ENCODE results near the gene CDKL1. TPM values are rescaled to one million over a fixed set of nuclear protein-coding genes. Genes with fewer than 3 reads are reported as not detected.

The CDKL1 gene
- total RNA-seq, 1 experiment from 2014 or later: 14.4 TPM

DNA sequence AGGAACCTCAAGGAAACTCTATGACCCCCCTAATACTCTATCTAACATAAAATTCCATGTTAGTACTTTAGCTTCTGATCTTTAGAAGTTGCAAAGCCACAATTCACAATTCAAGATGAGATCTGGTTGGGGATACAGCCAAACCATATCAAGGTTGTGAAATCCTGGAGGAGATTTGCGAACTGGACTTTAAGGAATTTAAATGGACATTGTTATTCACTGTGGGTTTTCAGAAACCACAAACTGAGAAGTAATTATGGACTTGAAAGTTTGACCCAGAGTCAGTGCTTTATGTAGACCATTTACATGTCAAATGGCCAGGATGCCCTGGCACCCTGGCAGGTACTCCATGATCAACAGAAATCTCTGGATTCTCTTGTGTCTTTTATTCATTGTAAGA, 14.2 kb upstream of the CDKL1 start:
- H3K4me1 ChIP-seq (ENCODE audit: insufficient read depth, low read length): no peaks in the 10 kb centered on the region
- intact Hi-C loops (cut with micrococcal nuclease): no loop called here
- BruUV-seq (replicated peaks): no TSS peak
- H3K9me2 ChIP-seq (replicated peaks; ENCODE audit: low read length): no peaks in the 10 kb centered on the region
- H3K4me3 ChIP-seq (ENCODE audit: low read length): no peak overlapping the region
- ChIA-PET CTCF (no interaction called here), POLR2A (ENCODE audit: unreplicated experiment) (no interaction called here)
- ATAC-seq: no peak
- TF ChIP-seq, protein P1, sequence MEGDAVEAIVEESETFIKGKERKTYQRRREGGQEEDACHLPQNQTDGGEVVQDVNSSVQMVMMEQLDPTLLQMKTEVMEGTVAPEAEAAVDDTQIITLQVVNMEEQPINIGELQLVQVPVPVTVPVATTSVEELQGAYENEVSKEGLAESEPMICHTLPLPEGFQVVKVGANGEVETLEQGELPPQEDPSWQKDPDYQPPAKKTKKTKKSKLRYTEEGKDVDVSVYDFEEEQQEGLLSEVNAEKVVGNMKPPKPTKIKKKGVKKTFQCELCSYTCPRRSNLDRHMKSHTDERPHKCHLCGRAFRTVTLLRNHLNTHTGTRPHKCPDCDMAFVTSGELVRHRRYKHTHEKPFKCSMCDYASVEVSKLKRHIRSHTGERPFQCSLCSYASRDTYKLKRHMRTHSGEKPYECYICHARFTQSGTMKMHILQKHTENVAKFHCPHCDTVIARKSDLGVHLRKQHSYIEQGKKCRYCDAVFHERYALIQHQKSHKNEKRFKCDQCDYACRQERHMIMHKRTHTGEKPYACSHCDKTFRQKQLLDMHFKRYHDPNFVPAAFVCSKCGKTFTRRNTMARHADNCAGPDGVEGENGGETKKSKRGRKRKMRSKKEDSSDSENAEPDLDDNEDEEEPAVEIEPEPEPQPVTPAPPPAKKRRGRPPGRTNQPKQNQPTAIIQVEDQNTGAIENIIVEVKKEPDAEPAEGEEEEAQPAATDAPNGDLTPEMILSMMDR (conservative IDR thresholded peaks at IDR 0.05; ENCODE audit: low read depth, low read length): no peak
- TF ChIP-seq EZH2 (IDR thresholded peaks at IDR 0.05; ENCODE audit: low read length, unreplicated experiment) (no peak), EZH2phosphoT487 (IDR thresholded peaks at IDR 0.05; ENCODE audit: borderline replicate concordance, low read length) (no peak)
- no peak overlapping the region for H3K27ac ChIP-seq (ENCODE audit: low read length)
- no peak overlapping the region for H3K9ac ChIP-seq (ENCODE audit: low read length)
- no peaks in the 10 kb centered on the region; the same call in 1 of the 2 replicates for H3K36me3 ChIP-seq (ENCODE audit: low read depth, low read length)
- DNase-seq: peak; percentile 26
- H4K20me1 ChIP-seq (ENCODE audit: low read length): no peaks in the 10 kb centered on the region
- no peaks in the 10 kb centered on the region for H3K27me3 ChIP-seq (ENCODE audit: low read length)
- no peaks in the 10 kb centered on the region for H3K9me3 ChIP-seq (ENCODE audit: low read length)
- H3F3A ChIP-seq (ENCODE audit: low read length, unreplicated experiment): no peaks in the 10 kb centered on the region
- H2AFZ ChIP-seq (ENCODE audit: low read length): no peak overlapping the region
- H3K79me2 ChIP-seq (ENCODE audit: low read length): no peaks in the 10 kb centered on the region
- H3K4me2 ChIP-seq (ENCODE audit: low read length): no peak overlapping the region

DNA sequence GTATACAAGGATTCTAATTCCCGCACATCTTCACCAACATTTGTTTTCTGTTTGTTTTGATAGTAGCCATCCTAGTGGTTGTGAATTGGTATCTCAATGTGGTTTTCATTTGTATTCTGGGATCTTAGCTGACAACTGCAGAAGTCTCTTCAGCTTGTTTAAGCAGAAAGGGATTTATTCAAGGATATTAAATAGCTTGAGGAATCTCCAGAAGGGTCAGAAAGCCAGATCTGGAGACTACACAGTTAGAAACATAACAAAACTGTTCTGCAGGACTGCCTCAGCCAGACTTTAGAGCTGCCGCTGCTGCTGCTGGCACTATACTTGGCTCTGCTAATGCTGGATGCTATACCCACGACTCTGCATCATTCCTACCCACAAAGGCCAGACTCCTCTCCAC, 13.4 kb upstream of the CDKL1 start:
- POLR2A ChIA-PET (ENCODE audit: unreplicated experiment): no interaction called here
- CTCF ChIA-PET: no interaction called here
- H3K9ac ChIP-seq (ENCODE audit: low read length): no peak overlapping the region
- DNase-seq: no peak
- no peak overlapping the region for H3K27ac ChIP-seq (ENCODE audit: low read length)
- no peaks in the 10 kb centered on the region for H3K4me1 ChIP-seq (ENCODE audit: insufficient read depth, low read length)
- H3F3A ChIP-seq (ENCODE audit: low read length, unreplicated experiment): no peaks in the 10 kb centered on the region
- intact Hi-C loops (cut with micrococcal nuclease): no loop called here
- BruUV-seq (replicated peaks): no TSS peak
- no peak for ATAC-seq
- no peaks in the 10 kb centered on the region for H3K9me2 ChIP-seq (replicated peaks; ENCODE audit: low read length)
- H4K20me1 ChIP-seq (ENCODE audit: low read length): no peaks in the 10 kb centered on the region
- H3K4me2 ChIP-seq (ENCODE audit: low read length): no peak overlapping the region
- H3K36me3 ChIP-seq (ENCODE audit: low read depth, low read length): no peaks in the 10 kb centered on the region
- no peak overlapping the region for H3K4me3 ChIP-seq (ENCODE audit: low read length)
- no peaks in the 10 kb centered on the region for H3K9me3 ChIP-seq (ENCODE audit: low read length)
- H3K27me3 ChIP-seq (ENCODE audit: low read length): no peaks in the 10 kb centered on the region
- H2AFZ ChIP-seq (ENCODE audit: low read length): no peak overlapping the region
- no peaks in the 10 kb centered on the region for H3K79me2 ChIP-seq (ENCODE audit: low read length)
- no peak for TF ChIP-seq EZH2phosphoT487 (IDR thresholded peaks at IDR 0.05; ENCODE audit: borderline replicate concordance, low read length)
- TF ChIP-seq, protein P1 (conservative IDR thresholded peaks at IDR 0.05; ENCODE audit: low read depth, low read length): no peak
- TF ChIP-seq EZH2 (IDR thresholded peaks at IDR 0.05; ENCODE audit: low read length, unreplicated experiment): no peak

DNA sequence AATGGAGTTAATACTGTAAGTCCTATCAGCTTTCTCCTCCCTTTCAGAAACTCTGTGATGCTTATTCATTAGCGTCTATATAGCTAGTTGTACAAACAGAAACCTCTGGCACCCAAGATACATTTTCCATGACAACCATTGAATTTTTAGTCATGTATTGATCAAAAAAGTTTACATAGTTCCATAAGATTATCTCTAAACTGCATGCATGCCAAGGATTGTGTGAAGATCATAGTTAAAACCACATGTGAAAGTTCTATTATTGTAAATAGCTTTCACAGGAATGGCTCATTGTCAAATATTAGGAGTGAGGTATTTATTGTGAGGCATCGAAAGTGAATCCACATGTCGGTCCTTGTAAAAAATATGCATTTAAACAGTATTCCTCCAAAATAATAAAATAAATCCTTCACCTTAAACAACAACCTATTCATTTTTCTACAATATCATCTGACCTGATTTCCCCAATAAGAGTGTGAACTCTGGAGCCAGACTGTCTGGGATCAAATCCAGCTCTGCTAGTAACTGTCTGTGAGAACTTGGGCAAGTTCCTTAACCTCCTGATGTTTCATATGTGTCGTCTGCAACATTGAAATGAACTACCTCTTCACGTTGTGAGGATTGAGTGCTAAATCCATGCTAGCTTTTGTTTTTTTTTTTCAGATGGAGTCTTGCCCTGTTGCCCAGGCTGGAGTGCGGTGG, 10.6 kb upstream of the CDKL1 start:
- Histone ChIP-seq H3K9me2 (replicated peaks; ENCODE audit: low read length) (no peaks in the 10 kb centered on the region), H3K4me2 (ENCODE audit: low read length) (no peak overlapping the region), H3F3A (ENCODE audit: low read length, unreplicated experiment) (no peaks in the 10 kb centered on the region), H2AFZ (ENCODE audit: low read length) (no peak overlapping the region), H3K9me3 (ENCODE audit: low read length) (no peaks in the 10 kb centered on the region), H3K4me1 (ENCODE audit: insufficient read depth, low read length) (0 out of 2 replicates have a peak, but pooled peaks cover 5% of the 10 kb centered on the region), H3K27me3 (ENCODE audit: low read length) (no peaks in the 10 kb centered on the region), H4K20me1 (ENCODE audit: low read length) (no peaks in the 10 kb centered on the region), H3K36me3 (ENCODE audit: low read depth, low read length) (no peaks in the 10 kb centered on the region), H3K4me3 (ENCODE audit: low read length) (no peak overlapping the region), H3K27ac (ENCODE audit: low read length) (no peak overlapping the region), H3K79me2 (ENCODE audit: low read length) (no peaks in the 10 kb centered on the region), H3K9ac (ENCODE audit: low read length) (no peak overlapping the region)
- intact Hi-C loops (cut with micrococcal nuclease): no loop called here
- POLR2A ChIA-PET (ENCODE audit: unreplicated experiment): interaction anchor here (0.5 kb wide), 1 partner anchor 95 kb away, joined by 5 read pairs; the partner anchor contains the start of genes DMAC2L and L2HGDH
- CTCF ChIA-PET: no interaction called here
- no peak for ATAC-seq
- DNase-seq: no peak
- TF ChIP-seq EZH2 (IDR thresholded peaks at IDR 0.05; ENCODE audit: low read length, unreplicated experiment) (no peak), EZH2phosphoT487 (IDR thresholded peaks at IDR 0.05; ENCODE audit: borderline replicate concordance, low read length) (no peak)
- TF ChIP-seq, protein P1 (conservative IDR thresholded peaks at IDR 0.05; ENCODE audit: low read depth, low read length): no peak
- no TSS peak for BruUV-seq (replicated peaks)
